ENCODE data around the gene RNU5B-1.

DNA sequence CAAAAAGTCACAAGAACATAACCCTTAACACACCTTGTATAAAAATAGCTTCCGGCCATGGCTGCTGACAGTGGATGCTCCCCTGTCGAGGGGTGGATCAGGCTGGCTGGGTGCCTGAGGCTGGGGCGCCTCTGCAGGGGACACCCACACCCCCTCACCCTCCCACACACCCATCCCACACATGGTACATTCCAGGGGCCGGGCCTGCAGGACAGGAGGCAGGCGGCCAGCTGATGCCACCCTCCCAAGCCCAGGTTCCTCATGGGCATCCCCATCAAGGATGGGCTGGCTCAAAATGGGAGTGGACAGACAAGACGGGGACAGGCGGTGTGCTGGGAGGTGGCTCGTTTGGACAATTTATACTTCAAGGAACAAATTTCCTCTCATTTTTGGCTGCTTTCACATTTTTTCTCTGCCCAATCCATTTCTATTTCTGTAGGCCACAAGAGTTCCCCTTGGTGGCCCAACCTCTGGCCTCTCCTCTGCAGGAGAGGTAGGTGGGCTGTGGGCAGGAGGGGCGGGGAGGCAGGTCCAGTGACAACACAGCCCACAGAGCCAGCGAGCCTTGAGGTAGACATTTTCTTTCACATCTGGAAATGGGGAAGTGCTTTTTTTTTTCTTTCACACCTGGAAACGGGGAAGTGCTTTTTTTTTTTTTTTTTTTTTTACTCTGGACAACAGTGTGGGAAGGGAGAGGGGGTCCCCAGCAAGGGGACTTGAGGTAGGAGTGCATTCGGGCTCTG is 23.3 kb downstream of the RNU5B-1 start:
- TF ChIP-seq CTCF (IDR thresholded peaks at IDR 0.05; ENCODE audit: low read depth, low read length): no peak
- TF ChIP-seq EZH2phosphoT487 (IDR thresholded peaks at IDR 0.05; ENCODE audit: low read depth): no peak

Data from OCI-LY3 (cell line).